ENCODE data around the gene GRHPR.

- TF ChIP-seq POU2F2 (IDR thresholded peaks at IDR 0.05; ENCODE audit: low read depth, low read length) (peak; percentile 63), POLR2A (IDR thresholded peaks at IDR 0.05; ENCODE audit: low read depth, low read length) (peak; percentile 74), TAF1 (IDR thresholded peaks at IDR 0.05; ENCODE audit: low read depth, low read length) (peak; percentile 65)
Observed at GRCh38 chr9:37465249-37466036, 42.9 kb downstream of the GRHPR start, which contains the start of gene ZBTB5.

Data from GM12891 (cell line).